ENCODE data around the gene BAAT.

DNA sequence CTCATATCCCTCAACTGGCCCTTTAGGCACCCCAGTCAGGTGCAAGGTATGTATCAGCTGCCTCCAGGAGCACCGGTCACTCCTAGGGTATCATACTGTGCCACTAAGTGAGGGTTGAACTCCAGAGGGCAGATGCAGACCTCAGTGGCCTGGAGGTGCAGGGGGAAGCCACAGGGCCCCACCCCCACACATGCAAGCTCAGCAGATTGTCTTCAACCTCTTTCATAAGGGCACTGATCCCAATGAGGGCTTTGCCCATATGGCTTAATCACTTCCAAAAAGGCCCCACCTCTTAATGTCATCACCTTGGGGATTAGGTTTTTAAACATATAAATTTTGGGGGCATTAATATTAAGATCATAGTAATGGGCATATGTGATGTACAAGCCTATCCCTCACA is 28.2 kb downstream of the BAAT start:
- TF ChIP-seq ZBTB7A (tag by site-specific recombination; IDR thresholded peaks at IDR 0.05; ENCODE audit: low read depth) (no peak), GLI2 (tag by site-specific recombination; IDR thresholded peaks at IDR 0.05; ENCODE audit: borderline replicate concordance, low read depth) (no peak), ZNF530 (tag by site-specific recombination; IDR thresholded peaks at IDR 0.05; ENCODE audit: low read depth) (no peak)

All from HEK293 (cell line).